GM12892 (cell line): ENCODE measurements around the gene EIF4EBP2.

ENCODE experiments used
- POLR2A ChIP-seq: IDR thresholded peaks from 2 replicates; pipeline ENCODE4 v1.6.1; 2011; ENCODE audit warnings: low read depth, low read length, control low read depth
- POLR2AphosphoS5 ChIP-seq: IDR thresholded peaks from 2 replicates; pipeline ENCODE4 v1.6.1; 2011; ENCODE audit warnings: low read depth, low read length, control low read depth

- TF ChIP-seq POLR2A (no peak), POLR2AphosphoS5 (no peak)
Measured at GRCh38 chr10:70404787-70405036, 767 bp downstream of the EIF4EBP2 start.
